ENCODE results near the gene ZNF467.

The ZNF467 gene

GRCh38 chr7:149773446-149774236, at the start of gene ZNF467:
Gene ZNF467 (minus strand): TSS chr7:149773588. CDS start chr7:149771032, 2,556 bp downstream.
- DNase-seq (ENCODE audit: low spot score) = peak; percentile 48

GRCh38 chr7:149822353-149822943, 49.1 kb upstream of the ZNF467 start:
- no peak for DNase-seq (ENCODE audit: low spot score)

GRCh38 chr7:149821191-149822148, 48.1 kb upstream of the ZNF467 start:
- DNase-seq (ENCODE audit: low spot score) = no peak

- DNase-seq (ENCODE audit: low spot score) = no peak
Measured at GRCh38 chr7:149820622-149821190, 47.3 kb upstream of the ZNF467 start.

- no peak for DNase-seq (ENCODE audit: low spot score)
Measured at GRCh38 chr7:149819961-149820340, 46.6 kb upstream of the ZNF467 start.

- no peak for DNase-seq (ENCODE audit: low spot score)
Measured at GRCh38 chr7:149819141-149819960, 46.0 kb upstream of the ZNF467 start.

GRCh38 chr7:149818536-149818840, 45.1 kb upstream of the ZNF467 start:
- no peak for DNase-seq (ENCODE audit: low spot score)

GRCh38 chr7:149817836-149818535, 44.6 kb upstream of the ZNF467 start:
- no peak for DNase-seq (ENCODE audit: low spot score)

- DNase-seq (ENCODE audit: low spot score) = no peak
Measured at GRCh38 chr7:149817301-149817771, 43.9 kb upstream of the ZNF467 start.

- no peak for DNase-seq (ENCODE audit: low spot score)
Measured at GRCh38 chr7:149816794-149817193, 43.4 kb upstream of the ZNF467 start.

- DNase-seq (ENCODE audit: low spot score) = no peak
Measured at GRCh38 chr7:149816267-149816751, 42.9 kb upstream of the ZNF467 start.

GRCh38 chr7:149815661-149816266, 42.4 kb upstream of the ZNF467 start:
- no peak for DNase-seq (ENCODE audit: low spot score)

- no peak for DNase-seq (ENCODE audit: low spot score)
Measured at GRCh38 chr7:149815121-149815520, 41.7 kb upstream of the ZNF467 start.

GRCh38 chr7:149814494-149814893, 41.1 kb upstream of the ZNF467 start:
- DNase-seq (ENCODE audit: low spot score) = no peak

GRCh38 chr7:149813254-149814035, 40.1 kb upstream of the ZNF467 start:
- no peak for DNase-seq (ENCODE audit: low spot score)

GRCh38 chr7:149811831-149812490, 38.6 kb upstream of the ZNF467 start:
- DNase-seq (ENCODE audit: low spot score) = no peak

GRCh38 chr7:149811221-149811620, 37.8 kb upstream of the ZNF467 start:
- DNase-seq (ENCODE audit: low spot score) = no peak

GRCh38 chr7:149809215-149809614, 35.8 kb upstream of the ZNF467 start:
- DNase-seq (ENCODE audit: low spot score) = no peak

GRCh38 chr7:149808311-149808710, 34.9 kb upstream of the ZNF467 start:
- DNase-seq (ENCODE audit: low spot score) = no peak
